Inflammatory macrophage treated with lipopolysaccharide for 4 hours (primary cell): Measurements from ENCODE around the gene DLG4.
"Not testable (repeated sequence)": the region's sequence is repeated elsewhere in the genome, so short reads cannot be mapped to it uniquely, and the experiment has no call there.

Experiments used
- DNase-seq: peaks from one replicate; pipeline ENCODE4 v3.0.0-alpha.2; 2020

DLG4 gene

DNA sequence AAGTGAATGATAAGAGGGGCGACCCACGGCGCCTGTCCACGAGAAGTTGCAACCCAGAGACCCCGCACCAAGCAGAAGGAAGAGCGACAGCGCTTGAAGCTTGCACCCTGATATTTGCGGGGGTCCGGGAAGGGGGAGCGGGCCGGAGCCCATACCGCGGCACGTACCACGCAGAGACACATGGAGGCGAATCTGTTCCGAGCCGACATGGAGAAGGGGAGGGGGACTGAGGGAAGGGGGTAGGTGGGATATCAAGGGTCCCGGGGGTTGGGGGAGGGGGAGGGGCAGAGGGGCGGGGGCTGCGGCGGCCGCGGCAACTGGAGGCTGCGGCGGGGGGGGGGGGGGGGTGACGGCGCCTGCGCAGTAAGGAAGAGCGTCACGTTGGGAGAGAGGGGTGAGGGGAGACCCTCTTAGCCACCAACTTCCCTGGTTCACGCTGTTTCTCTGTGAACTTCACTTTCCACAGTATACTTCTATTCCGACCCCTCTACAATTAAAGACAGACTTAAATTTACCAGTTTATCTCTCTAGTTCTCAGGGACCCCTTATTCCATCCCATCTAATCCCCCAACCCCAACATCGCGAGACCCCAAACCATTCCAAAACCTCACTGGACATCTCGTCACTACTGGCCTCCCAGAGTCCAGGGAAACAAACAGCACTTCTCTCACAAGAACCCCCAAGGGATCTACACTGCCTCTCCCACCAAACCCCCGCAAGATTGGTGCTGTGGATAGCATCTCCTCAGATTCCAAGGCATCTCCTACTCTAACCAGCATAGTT is 8.0 kb downstream of the DLG4 start:
- DNase-seq, result no peak

DNA sequence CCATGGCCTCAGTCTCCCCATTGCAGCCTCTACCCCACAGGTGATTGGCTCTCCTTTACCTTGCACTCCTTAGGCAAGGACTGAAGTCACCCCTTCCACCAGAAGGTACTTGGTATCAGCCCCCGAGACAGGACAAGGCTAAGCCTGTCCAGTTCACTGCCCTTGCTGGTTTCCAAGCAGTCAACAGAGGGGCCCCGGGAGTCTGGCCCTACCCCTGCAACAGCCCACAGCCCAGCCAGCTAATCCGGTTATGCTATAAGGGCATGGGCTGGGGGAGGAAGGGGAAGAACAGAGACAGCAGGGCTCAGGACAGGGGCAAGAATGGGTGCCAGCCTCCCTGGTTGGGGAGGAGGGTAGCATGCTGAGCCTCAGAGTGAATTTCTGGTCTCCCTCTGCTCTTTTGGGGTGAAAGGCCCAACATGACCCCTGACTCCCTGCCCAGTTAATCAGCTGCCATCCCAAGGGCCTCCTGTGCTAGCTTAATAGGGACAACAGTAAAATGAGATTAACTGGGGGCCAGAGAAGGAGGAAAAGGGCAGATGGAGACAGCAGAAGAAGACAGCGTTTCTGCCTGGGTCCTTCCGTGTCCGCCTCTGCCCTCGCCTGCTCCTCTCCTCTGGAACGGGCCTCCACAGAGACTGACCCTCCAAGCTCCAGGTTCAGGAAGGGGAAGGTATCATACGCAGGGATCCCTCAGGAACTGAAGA is 10.7 kb downstream of the DLG4 start:
- DNase-seq, result no peak

DNA sequence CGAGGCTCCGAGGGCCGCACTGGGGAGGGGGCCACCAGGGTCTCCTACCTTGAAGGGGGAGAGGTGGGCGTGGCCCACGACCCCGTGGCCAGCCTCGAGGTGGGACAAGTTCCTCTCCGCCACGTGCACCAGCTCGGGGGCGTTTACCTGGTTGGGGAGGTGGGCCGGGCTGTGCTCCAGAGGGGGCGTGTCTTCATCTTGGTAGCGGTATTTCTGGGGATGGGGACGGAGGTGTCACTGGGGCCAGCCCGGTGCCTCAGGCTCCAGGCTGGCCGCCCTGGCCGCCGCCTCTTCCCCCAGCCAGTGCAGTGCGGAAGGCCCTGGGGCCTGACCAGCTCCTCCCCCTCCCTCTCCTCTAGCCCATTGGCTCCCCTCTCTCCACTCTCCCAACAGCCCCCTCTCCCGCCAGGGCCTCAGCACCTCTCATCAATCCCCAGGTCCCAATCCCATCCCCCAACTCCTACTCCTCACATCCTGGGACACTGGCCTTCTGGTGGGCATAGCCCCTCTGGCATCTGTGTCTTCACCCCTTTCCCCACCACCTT is 11.5 kb downstream of the DLG4 start:
- no peak for DNase-seq

DNA sequence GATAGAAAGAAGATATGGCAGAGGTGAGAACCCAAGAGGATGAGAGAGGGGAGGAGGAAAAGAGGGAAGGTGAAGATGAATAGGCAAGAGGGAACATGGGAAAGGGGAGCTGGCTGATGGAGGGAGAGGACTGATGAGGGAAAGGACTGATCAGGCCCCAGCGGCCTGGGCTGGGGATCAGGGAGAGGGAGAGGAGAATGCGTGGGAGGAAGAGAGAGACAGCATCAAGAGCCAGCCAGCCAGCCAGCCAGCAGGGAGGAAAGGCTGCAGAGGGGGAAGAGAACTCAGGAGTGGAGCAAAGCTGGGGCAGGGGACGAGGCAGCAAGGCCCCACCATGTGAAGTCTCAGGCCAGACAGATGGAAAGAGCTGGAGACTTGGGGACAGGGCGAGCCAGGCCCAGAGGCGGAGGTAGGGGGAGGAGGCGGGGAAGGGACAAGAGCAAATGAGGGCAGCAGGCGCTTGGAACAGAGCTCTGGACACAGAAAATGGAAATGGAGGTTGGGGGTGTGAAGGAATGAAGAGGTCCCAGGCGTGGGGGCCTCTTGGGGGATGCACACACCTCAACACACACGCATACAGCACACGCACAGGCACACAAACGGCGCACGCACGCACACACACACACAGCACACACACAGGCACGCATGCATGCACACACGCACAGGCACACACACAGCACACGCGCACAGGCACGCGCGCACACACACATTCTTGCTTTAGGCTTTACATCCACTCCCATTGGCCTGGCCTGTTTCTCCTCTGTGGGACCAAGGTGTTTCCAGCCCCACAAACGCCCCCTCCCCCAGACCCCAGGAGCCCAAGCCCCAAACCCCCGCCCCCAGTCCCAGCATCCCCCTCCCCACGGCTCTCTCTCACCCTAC is 12.3 kb downstream of the DLG4 start:
- DNase-seq, result no peak

DNA sequence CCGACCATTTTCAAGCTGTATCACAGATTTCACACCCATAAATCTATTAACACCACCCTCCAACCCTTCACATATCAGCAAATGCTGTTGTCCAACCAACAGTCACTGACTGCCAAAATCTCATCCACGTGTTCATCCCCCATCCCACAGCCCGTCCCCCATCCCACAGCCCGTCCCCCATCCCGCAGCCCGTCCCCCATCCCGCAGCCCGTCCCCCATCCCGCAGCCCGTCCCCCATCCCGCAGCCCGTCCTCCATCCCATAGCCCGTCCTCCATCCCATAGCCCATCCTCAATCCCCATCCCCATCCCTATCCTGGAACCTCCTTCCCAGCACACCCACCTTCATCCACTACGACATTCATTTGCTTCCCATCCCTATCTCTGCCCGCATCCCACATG is 14.1 kb downstream of the DLG4 start:
- DNase-seq, result no peak

DNA sequence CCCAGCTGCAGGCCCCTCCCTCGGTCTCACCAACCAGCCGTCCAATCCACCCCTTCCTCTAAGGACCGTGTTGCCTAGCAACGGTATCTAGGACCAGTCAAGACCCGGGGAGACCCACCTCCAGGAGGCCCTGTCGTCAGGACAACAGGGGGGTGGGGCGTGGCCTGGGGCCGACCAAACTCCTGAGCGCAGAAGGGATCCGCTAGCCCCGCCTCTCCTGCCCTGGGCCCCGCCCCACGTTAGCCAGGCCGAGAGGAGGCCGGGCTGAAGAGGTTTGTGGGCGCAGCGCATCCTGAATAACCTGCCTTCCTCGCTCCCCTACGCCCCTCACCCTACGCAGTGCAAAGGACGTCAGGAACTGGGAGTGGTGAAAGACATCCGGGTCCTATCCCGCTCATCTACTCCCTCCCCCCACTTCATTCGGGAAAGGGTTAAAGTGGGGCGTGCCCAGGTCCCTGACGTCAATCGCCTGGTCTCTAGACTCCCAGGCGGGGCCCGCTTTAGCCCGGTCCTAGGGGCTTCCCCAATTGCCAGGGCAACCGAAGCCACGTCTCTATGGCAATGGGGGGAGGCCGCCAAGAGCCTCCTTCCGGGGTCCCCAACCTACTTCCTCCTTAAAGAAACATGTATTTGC is 14.7 kb downstream of the DLG4 start:
- peak; percentile 67 for DNase-seq

DNA sequence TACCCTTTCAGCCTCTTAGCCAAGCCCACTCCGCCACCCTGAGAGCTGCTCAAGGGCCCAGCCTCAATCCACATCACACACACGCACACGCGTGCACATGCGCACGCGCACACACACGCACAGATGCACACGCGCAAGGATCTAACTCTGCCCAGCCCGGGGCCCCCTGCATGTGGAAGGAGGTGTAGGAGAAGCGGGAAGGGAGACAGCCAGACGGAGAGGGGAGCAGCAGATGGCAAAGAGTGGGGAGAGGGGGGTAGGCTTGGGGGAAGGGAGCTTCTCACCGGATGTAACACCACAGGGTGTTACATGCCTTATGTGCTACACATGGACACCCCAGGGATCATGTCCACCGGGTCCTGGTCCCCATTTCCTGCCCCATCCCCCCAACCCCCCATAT is 15.3 kb downstream of the DLG4 start:
- no peak for DNase-seq

DNA sequence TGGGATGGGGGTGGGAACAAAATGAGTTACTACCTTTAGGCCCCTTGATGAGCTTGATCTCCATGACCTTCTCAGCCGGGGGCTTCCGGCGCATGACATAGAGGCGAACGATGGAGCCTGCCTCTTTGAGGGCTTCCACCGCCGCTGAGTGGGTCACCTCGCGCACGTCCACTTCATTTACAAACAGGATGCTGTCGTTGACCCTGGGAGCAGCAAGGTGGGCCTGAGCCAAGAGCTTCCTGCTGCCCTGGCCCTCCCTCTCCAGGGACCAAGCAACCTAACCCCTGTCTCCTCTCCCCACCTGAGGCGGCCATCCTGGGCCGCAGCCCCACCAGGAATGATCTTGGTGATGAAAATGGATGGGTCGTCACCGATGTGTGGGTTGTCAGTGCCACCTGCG is 16.2 kb downstream of the DLG4 start:
- DNase-seq, result no peak

DNA sequence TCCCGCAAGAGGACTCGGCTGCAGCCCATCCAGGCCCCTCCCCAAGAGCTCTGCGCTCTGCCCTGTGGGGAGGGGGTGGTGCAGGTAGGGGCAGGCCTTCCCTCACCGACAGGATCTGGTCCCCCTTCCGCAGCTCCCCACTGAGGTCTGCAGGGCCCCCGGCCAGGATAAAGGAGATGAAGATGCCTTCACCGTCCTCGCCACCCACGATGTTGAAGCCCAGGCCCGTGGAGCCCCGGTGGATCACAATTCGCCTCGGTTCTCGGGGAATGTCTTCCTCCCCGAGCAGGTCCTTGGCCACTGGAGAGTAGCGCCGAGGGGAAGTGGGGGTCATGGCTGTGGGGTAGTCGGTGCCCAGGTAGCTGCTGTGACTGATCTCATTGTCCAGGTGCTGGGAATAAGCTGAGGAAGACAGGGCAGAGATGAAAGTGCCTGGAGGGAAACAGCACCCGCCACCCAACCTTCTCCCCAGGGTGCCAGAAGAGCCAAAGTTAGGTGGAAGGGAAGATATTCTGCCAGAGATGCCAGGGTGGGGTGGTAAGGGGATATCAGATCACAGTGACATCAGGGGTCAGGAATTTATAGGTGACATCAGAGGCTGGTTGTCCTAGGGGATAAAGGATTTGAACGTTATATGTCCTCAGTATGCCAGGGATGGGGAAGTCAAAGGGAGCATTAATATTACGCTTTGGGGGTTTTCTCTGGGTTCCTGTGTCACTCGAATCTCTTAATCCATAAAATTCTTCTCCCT is 22.8 kb downstream of the DLG4 start:
- no peak for DNase-seq

DNA sequence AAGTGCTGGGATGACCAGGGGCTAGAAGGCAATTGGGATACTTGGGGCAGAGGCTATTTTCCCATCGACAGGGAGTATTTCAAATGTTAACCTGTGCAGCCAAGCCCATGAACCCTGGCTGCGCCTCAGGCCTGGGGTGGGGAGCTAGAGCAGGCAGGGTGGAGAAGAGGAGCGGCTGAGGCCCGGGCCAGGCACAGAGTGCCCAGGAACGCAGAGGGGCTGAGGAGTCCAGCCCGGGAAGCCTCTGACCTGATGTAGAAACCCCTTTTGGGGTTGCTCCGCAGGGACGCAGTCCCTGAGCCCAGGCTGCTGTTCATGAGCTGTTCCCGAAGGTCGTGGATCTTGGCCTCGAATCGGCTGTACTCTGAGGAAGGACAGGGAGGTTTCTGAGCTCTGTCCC is 23.7 kb downstream of the DLG4 start:
- DNase-seq, result no peak

DNA sequence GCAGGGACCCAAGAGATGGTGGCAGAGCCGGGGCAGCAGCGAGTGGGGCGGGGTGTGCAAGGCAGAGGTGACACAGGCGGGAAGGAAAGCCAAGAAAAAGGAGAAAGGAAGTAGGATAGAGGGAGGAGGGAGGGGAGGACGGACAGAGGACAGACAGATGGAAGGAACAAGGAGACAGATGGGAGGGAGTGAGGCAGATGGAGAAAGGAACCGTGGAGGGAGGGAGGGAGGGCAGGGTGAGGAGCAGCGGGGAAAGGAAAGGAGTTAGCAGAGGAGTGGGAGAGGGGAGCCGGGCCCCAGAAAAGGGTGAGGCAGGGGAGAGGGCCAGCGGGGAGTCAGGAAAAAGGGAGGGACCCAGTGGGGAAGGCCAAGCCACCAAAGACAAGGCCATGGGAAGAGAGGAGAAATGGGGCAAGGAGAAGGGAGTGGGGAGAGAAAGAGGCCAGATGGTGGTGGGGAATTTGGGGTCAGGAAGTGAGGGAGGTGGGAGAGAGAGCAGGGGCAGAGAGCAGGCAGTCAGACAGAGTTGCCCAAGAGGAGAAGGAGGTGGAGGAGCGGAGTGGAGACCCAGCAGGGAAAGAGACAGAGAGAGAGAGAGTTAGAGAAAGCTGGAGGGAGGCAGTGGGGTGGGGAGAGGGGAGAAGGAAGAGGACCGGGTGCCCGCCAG is 27.2 kb downstream of the DLG4 start:
- no peak for DNase-seq

DNA sequence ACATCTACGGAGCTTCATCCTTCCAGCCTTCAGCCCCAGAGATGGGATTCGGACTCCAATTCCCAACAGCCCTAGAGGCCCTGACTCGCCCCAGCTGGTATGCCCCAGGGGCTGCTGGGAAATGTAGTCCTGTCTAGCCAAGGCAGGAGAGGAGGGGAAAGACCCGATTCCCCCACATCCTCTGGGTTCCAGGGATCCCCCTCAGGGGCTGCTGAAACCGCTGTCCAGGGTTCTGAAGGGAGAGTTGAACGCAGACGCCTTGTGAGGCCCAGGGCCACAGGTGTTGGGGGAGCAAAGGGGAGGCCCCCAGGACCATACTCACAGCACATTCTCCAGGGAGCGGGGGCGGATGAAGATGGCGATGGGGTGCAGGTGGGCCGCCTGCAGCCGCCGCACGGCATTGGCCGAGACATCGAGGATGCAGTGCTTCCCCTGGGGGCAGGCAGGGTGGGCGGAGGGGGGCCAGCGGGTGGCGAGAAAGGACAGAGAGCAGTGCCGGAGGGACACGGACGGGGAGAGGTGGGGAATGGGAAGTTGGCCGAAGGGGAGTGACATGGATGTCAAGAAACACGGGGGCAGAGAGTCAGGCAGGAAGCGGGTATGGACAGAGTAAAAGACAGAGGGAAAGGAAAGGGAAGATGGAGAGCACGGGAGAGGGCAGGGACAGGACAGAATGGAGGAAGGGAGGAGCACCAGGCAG is 27.9 kb downstream of the DLG4 start:
- peak; percentile 17 for DNase-seq

DNA sequence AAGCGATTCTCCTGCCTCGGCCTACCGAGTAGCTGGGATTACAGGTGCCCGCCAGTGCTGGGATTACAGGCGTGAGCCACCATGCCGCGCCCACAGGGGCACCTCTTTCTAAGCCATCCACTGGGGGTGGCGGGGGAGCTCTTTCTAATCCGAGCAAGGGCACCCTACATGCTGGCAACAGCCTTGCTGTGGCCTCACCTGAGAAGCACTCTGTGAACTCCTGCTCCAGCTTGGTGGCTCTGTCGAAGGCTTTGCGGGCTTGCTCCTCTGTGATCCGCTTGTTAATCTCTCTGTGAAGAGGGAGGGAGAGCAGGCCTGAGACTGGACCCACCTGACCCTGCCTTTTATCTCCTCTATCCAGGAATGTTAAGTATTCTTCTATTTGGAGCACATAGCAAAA is 28.6 kb downstream of the DLG4 start:
- DNase-seq, result no peak

DNA sequence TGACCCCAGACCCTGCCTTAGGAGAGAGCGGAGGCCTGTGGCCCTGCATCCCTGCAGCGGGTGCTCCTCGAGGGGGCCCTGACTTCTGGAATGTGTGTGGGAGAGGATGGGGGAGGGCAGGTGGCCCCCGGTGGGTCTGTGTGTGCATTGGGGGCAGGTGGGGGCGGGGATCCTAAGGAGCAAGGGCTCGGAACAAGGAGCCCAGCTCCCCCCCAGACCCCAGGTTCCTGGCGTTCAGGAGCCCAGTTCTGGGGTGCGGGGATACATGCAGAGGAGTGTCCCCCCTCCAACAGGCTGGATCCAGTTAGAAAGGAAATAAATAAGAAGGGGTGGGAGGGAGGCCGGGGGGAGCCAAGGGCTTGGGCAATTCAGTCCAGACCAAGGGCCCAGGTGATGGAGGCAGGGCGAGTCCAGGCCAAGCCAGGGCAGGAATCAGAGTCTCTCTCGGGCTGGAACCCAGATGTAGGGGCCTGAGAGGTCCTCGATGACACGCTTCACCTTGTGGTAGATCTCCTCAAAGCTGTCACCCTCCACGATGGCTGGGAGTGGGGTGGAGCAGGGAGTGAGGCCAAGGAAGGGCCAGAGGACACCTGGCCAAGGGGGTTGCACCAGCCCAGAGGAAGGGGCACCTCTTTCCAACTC is 29.2 kb downstream of the DLG4 start:
- no peak for DNase-seq

DNA sequence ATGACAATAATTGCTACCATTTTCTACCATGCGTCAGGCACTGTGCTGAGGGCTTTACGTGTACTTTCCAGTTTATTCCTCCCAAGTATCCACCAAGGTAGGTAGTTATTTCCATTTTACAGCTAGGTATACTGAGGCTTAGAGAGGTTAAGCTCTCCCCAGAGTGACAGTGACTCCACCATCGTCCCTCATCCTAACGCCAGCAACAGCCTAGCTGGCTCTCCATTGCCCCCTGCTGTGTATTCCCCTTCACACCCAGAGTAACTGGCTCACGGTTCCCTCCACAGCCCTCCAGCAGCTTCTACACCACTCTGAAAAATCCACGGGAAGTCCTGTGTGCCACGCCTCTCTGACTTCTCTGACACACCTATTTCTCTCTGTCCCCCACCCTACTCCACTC is 33.4 kb downstream of the DLG4 start:
- peak; percentile 30 for DNase-seq

DNA sequence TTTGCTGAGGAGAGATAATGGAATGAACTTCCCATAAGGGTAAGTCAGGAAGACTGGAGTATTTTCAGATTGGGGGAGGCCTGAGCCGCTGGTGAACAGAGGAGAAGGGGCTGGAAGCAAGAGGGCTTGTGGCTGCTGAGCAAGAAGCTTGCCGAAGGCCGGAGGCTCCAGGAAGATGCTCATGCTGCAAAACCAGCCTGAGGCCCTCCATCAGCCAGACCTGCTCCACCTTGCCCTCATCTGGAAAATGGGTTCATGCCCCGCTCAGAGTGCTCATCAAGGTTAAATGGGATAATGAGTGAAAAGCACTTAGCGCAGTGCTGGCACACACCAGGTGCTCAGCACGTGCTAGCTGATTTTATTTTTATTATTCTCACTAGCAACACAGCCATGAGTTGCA is 35.0 kb downstream of the DLG4 start:
- DNase-seq, result no peak

DNA sequence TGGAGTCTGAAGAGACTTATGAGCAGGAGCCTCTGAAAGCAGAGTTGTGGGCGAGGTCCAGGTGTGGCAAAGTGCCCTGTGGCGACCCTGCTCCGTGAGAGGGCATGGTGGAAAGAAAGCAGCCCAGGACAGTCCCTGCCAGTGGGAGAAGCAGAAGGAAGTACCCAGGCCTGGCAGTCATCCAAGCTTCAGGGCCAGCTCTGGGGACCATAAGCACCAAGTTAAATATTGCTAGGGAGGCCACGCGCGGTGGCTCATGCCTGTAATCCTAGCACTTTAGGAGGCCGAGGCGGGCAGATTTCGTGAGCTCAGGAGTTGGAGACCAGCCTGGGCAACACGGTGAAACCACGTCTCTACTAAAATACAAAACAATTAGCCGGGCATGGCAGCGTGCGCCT is 35.5 kb downstream of the DLG4 start:
- peak; percentile 36 for DNase-seq

DNA sequence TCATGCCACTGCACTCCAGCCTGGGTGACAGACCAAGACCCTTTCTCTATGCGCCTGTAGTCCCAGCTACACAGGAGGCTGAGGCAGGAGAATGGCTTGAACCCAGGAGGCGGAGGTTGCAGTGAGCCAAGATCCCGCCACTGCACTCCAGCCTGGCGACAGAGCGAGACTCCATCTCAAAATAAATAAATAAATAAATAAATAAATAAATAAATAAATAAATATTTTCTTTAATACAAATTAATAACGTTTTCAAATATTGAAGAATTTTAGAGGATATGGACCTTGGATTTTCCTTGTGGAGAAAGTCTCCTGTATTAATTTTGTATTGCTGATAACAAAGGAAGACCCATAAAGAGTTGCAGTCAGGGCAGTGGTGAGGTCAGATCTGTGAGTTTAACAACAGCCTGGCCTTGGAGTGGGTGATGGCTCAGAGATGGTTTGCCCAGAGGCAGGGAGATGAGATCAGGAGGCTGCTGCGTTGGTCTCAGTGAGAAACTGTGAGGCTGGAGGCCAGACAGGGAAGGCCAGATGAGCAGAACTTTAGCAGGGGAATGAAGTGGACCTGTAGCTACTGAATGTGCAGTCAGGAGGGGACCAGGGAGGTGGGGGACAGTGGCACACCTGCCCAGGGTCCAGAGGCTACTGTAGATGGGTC is 36.1 kb downstream of the DLG4 start:
- peak; percentile 11 for DNase-seq

DNA sequence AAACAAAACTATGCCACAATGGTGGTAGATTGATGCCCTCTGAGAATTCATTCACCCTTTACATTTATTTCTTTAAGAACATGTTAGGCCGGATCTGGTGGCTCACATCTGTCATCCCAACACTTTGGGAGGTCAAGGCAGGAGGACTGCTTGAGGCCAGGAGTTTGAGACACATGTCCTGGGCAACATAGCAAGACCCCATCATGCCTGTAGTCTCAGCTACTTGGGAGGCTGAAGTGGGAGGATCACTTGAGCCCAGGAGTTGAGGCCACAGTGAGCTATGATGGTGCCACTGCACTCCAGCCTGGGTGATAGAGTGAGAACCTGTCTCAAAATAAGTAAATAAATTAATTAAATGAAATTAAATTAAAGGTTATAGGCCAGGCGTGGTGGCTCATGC is 37.5 kb downstream of the DLG4 start:
- DNase-seq, result not testable (repeated sequence)
